CD4-positive, alpha-beta T cell treated with Interleukin-15 for 4 hours (primary cell): ENCODE measurements around the gene IQSEC3.

Experiments used
- DNase-seq: peaks from one replicate; pipeline ENCODE4 v3.0.0-alpha.2; 2020; ENCODE audit warnings: low spot score

The IQSEC3 gene

GRCh38 chr12:138898-139534 lies 72.4 kb downstream of the IQSEC3 start:
- no peak for DNase-seq

- no peak for DNase-seq
These were observed 73.0 kb downstream of the IQSEC3 start for GRCh38 chr12:139585-139984.

GRCh38 chr12:140162-140561 lies 73.6 kb downstream of the IQSEC3 start:
- DNase-seq: no peak

GRCh38 chr12:143964-144649 lies 77.5 kb downstream of the IQSEC3 start:
- no peak for DNase-seq

GRCh38 chr12:144650-145284 lies 78.2 kb downstream of the IQSEC3 start:
- DNase-seq: no peak

- DNase-seq: no peak
These were observed 78.9 kb downstream of the IQSEC3 start for GRCh38 chr12:145369-145960.

- DNase-seq: no peak
These were observed 80.7 kb downstream of the IQSEC3 start for GRCh38 chr12:147242-147641.

- no peak for DNase-seq
These were observed 82.3 kb downstream of the IQSEC3 start for GRCh38 chr12:148676-149416.

GRCh38 chr12:151579-151978 lies 85.0 kb downstream of the IQSEC3 start:
- DNase-seq: no peak

GRCh38 chr12:152440-152839 lies 85.9 kb downstream of the IQSEC3 start:
- no peak for DNase-seq

- DNase-seq: peak; percentile 30
These were observed 86.6 kb downstream of the IQSEC3 start for GRCh38 chr12:153080-153746.

- DNase-seq: no peak
These were observed 87.5 kb downstream of the IQSEC3 start for GRCh38 chr12:154058-154457.

- no peak for DNase-seq
These were observed 88.4 kb downstream of the IQSEC3 start for GRCh38 chr12:155006-155405.

GRCh38 chr12:155646-156045 lies 89.1 kb downstream of the IQSEC3 start:
- DNase-seq: no peak

- DNase-seq: no peak
These were observed 90.4 kb downstream of the IQSEC3 start for GRCh38 chr12:156945-157344.

- no peak for DNase-seq
These were observed 91.1 kb downstream of the IQSEC3 start for GRCh38 chr12:157644-158043.

- no peak for DNase-seq
These were observed 92.7 kb downstream of the IQSEC3 start for GRCh38 chr12:159156-159782.

- no peak for DNase-seq
These were observed 94.3 kb downstream of the IQSEC3 start for GRCh38 chr12:160858-161257.

GRCh38 chr12:161823-162222 lies 95.3 kb downstream of the IQSEC3 start:
- DNase-seq: no peak

- DNase-seq: no peak
These were observed 96.1 kb downstream of the IQSEC3 start for GRCh38 chr12:162467-163307.
